Measurements from ENCODE around the gene ZNF41. TPM values are rescaled to one million over a fixed set of nuclear protein-coding genes. Genes with fewer than 3 reads are reported as not detected.
"Not testable (repeated sequence)": the region's sequence is repeated elsewhere in the genome, so short reads cannot be mapped to it uniquely, and the experiment has no call there.

The ZNF41 gene
- total and polyA plus RNA-seq, 7 experiments from 2014 or later: 4.8 to 17.8 (median 11.8) TPM

DNA sequence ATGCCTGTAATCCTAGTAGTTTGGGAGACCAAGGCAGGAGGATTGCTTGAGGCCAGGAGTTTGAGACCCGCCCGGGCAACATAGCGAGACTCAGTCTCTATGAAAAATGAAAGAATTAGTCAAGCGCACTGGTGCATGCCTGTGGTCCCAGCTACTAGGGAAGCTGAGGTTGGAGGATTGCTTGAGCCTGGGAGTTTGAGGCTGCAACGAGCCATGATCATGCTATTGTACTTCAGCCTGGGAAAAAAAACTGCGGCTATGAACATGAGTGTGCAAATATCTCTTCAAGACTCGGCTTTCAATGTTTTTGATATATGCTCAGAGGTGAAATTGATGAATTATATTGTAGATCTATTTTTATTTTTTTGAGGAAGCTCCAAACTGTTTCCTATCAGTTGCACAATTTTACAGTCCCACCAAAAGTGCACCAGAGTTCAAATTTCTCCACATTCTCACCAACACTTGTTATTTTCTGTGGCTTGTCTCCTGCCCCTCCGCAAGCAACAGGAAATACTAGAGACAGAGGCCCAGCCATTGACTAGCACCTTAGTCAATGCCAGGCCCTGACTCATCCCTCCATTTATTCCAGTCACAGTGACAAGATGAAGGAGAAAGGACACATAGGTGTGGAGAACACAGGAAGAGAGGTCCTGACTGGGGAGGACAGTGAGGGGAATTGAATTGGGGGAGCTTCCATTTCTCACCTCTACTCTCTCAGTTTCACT lies 33.1 kb upstream of the ZNF41 start:
- Mint-ChIP-seq H3K36me3 (no peaks in the 10 kb centered on the region), H3K27me3 (peaks cover 0 to 12% (median 0%) of the 10 kb centered on the region in 5 donors), H3K4me1 (peaks cover 5 to 22% (median 11%) of the 10 kb centered on the region in 7 donors), H3K4me3 (no peak overlapping the region), H3K9me3 (peaks cover 0 to 2% (median 0%) of the 10 kb centered on the region in 11 donors), H3K27ac (peak overlapping the region in 1 of 9 donors; percentile 48)
- H3K9me3 ChIP-seq (ENCODE audit: control insufficient read depth in 2 of 3, low read length in 3 of 3): no peaks in the 10 kb centered on the region
- no peaks in the 10 kb centered on the region for H3K36me3 ChIP-seq (ENCODE audit: control insufficient read depth in 2 of 3, insufficient read depth in 3 of 3, low read length in 3 of 3)
- no peak overlapping the region for H3K4me3 ChIP-seq (ENCODE audit: low read length)
- CTCF ChIA-PET: no interaction called here
- no peaks in the 10 kb centered on the region for H3K27me3 ChIP-seq (ENCODE audit: control insufficient read depth in 2 of 2, insufficient read depth in 2 of 2, low read length in 2 of 2)
- POLR2A ChIA-PET: no interaction called here
- intact Hi-C loops (cut with micrococcal nuclease): no loop called here
- ATAC-seq (no peak), DNase-seq (no peak)
- peaks cover 0 to 4% of the 10 kb centered on the region in 2 donors for H3K4me1 ChIP-seq (ENCODE audit: control insufficient read depth in 2 of 2, insufficient read depth in 2 of 2, low read length in 2 of 2)
- H3K27ac ChIP-seq (ENCODE audit: low read depth, low read length): no peak overlapping the region

DNA sequence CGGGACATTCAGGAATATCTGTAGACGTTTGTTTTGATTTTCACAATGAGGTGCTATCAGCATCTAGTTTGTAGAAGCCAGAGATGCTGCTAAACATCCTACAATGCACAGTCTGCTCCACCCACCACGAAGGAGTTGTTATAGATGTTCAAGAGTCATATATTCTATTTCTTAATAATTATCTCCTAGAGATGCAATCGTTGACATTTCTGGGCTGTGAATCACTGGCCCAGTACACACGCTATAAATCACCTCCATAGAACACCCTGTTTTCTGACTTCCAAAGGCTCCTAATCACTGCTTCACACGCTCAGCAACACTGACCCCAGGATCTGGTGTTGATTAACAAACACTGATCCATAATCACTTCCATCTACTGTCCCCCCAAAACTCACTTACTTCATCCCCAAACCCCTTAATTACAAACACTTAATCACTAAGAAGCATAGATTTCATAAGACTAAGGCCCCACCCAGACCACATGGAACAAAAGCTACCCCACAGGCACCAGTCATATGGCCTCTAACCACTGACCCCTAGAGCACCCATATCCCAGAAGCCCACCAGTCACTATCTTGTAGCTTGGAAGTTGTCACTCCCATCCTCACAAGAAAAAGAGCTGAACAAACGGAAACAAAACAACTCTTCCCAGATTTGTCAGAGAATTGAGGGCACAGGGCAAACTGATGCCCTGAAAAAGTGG lies 31.7 kb upstream of the ZNF41 start:
- peaks cover 5 to 22% (median 11%) of the 10 kb centered on the region in 7 donors for H3K4me1 Mint-ChIP-seq
- no peaks in the 10 kb centered on the region for H3K9me3 ChIP-seq (ENCODE audit: control insufficient read depth in 2 of 3, low read length in 3 of 3)
- H3K9me3 Mint-ChIP-seq: peaks cover 0 to 2% (median 0%) of the 10 kb centered on the region in 11 donors
- H3K36me3 Mint-ChIP-seq: no peaks in the 10 kb centered on the region
- DNase-seq: no peak
- intact Hi-C loops (cut with micrococcal nuclease): no loop called here
- H3K27ac Mint-ChIP-seq: peak overlapping the region in 2 of 9 donors; percentile 5 to 39
- ATAC-seq: no peak
- no peak overlapping the region for H3K4me3 ChIP-seq (ENCODE audit: low read length)
- ChIA-PET POLR2A (interaction anchor here (1.2 kb wide), 1 partner anchor 295 kb away, joined by 3 read pairs; no protein-coding TSS in a partner anchor), CTCF (interaction anchor here (0.9 kb wide), 1 partner anchor 9 kb away, joined by 3 read pairs; no protein-coding TSS in a partner anchor)
- H3K4me3 Mint-ChIP-seq: peak overlapping the region in 6 of 10 donors; percentile 0 to 91 (median 18)
- H3K4me1 ChIP-seq (ENCODE audit: control insufficient read depth in 2 of 2, insufficient read depth in 2 of 2, low read length in 2 of 2): peaks cover 0 to 4% of the 10 kb centered on the region in 2 donors
- H3K27me3 Mint-ChIP-seq: peaks cover 0 to 12% (median 0%) of the 10 kb centered on the region in 5 donors
- no peak overlapping the region for H3K27ac ChIP-seq (ENCODE audit: low read depth, low read length)
- no peaks in the 10 kb centered on the region for H3K27me3 ChIP-seq (ENCODE audit: control insufficient read depth in 2 of 2, insufficient read depth in 2 of 2, low read length in 2 of 2)
- H3K36me3 ChIP-seq (ENCODE audit: control insufficient read depth in 2 of 3, insufficient read depth in 3 of 3, low read length in 3 of 3): no peaks in the 10 kb centered on the region

DNA sequence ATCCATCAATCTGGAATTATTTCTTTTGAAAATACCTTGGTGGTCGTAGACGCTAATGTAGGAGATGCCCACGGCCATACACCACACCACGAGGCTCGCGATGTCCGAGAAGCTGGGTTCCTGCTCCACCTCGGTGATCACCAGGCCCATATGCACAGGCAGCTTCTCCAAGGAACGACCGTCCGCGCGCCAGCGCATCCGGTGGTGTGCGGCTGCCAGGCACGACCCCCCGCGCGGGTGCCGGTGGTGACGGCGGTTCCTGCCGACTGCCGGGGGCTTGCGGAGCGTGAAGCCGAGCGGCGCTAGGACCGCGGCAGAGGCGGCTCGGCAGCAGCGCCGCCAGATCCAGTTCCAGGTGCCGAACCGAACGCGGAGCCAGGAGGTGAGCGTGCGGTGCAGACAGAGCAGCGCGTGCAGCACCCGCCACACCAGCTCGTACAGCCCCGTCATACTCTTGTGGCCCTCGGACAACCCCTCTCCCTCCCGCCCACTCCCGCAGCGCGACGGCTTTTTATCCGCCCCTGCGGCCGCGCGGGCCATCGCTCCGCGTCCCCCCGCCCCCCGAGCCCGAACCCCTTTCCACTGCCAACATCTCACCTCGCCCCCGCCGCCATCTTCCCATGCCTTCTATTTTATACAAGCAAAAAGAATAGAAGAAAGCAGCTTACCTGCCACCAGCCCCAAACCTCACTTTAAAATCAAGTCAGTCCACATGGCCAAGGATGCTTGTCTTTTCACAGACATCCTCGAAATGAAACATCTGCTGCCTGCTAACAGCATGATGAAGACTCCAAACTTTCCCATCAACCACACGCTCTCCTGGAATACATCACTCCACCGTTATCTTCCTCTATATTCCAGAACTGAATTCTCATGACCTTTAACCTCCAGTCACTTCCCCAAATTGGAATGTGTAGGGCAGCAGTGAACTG lies 30.3 kb upstream of the ZNF41 start:
- POLR2A ChIA-PET: interaction anchor here (1.2 kb wide), 1 partner anchor 294 kb away, joined by 3 read pairs; no protein-coding TSS in a partner anchor
- H3K27me3 ChIP-seq (ENCODE audit: control insufficient read depth in 2 of 2, insufficient read depth in 2 of 2, low read length in 2 of 2); H3K4me1 ChIP-seq (ENCODE audit: control insufficient read depth in 2 of 2, insufficient read depth in 2 of 2, low read length in 2 of 2); H3K9me3 ChIP-seq (ENCODE audit: control insufficient read depth in 2 of 3, low read length in 3 of 3); intact Hi-C loops (cut with micrococcal nuclease); CTCF ChIA-PET; H3K36me3 Mint-ChIP-seq; H3K36me3 ChIP-seq (ENCODE audit: control insufficient read depth in 2 of 3, insufficient read depth in 3 of 3, low read length in 3 of 3); H3K9me3 Mint-ChIP-seq: not testable (repeated sequence)
- peak in 6 of 9 donors; percentile 5 to 21 (median 10) for DNase-seq
- ATAC-seq: peak; percentile 76
- H3K27ac ChIP-seq (ENCODE audit: low read depth, low read length): peak overlapping the region; percentile 7
- Mint-ChIP-seq H3K27me3 (peaks cover 0 to 12% (median 0%) of the 10 kb centered on the region in 5 donors), H3K4me1 (peaks cover 5 to 22% (median 11%) of the 10 kb centered on the region in 7 donors), H3K4me3 (peak overlapping the region; percentile 74 to 91 (median 88)), H3K27ac (peak overlapping the region in 6 of 9 donors; percentile 29 to 71 (median 62))
- H3K4me3 ChIP-seq (ENCODE audit: low read length): peak overlapping the region; percentile 62

DNA sequence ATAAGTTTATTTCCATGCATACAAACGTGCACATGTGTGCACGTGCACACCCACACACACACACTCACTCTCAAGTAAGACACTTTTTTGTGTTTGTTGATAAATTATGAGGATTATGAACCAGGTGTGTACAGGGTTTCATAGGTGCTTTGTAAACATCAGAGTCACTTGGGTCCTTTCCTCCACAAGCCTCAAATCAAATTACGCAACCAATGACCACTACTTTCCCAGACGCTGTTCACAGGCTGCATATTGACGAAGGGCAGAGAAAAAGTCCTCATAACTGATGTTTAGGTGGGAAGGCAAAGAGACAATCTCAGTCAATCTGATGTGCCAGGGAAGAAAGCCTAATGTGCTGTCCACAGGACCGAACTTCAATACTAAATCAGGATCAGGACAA lies 29.4 kb upstream of the ZNF41 start:
- H3K27ac Mint-ChIP-seq; H3K9me3 Mint-ChIP-seq; H3K4me1 ChIP-seq (ENCODE audit: control insufficient read depth in 2 of 2, insufficient read depth in 2 of 2, low read length in 2 of 2); H3K27me3 ChIP-seq (ENCODE audit: control insufficient read depth in 2 of 2, insufficient read depth in 2 of 2, low read length in 2 of 2); H3K4me3 ChIP-seq (ENCODE audit: low read length); POLR2A ChIA-PET; H3K9me3 ChIP-seq (ENCODE audit: control insufficient read depth in 2 of 3, low read length in 3 of 3); ATAC-seq; intact Hi-C loops (cut with micrococcal nuclease); H3K27ac ChIP-seq (ENCODE audit: low read depth, low read length); H3K36me3 ChIP-seq (ENCODE audit: control insufficient read depth in 2 of 3, insufficient read depth in 3 of 3, low read length in 3 of 3); DNase-seq; CTCF ChIA-PET; H3K36me3 Mint-ChIP-seq: not testable (repeated sequence)
- peaks cover 5 to 22% (median 11%) of the 10 kb centered on the region in 7 donors for H3K4me1 Mint-ChIP-seq
- H3K4me3 Mint-ChIP-seq: peak overlapping the region in 9 of 10 donors; percentile 40 to 70 (median 57)
- H3K27me3 Mint-ChIP-seq: peaks cover 0 to 12% (median 0%) of the 10 kb centered on the region in 5 donors

DNA sequence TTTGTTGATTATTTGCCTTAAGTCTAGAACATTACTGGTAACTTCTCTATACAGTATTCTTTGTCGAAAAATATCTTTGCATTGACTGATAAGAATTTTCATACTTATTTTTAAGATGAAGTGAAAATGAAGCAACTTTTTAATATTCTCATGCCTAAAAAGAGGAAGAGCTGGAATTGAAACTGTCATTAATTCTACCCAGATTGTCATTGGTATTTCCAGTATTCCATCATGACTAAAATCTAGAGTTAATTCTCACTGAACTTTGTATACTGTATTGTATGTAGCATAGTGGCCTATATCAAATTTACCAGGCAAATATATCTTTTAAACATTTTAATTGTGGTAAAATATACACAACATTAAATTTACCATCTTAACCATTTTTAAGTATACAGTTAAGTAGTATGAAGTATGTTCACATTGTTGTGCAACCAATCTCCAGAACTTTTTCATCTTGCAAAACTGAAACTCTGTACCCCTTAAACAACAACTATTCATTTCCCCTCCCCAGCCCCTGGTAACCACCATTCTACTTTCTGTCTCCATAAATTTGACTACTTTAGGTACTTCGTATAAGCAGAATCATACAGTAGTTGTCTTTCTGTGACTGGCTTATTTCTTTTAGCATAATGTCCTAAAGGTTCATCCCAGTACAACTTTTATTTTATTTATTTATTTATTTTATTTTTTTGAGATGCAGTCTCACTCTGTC lies 24.3 kb upstream of the ZNF41 start:
- Histone ChIP-seq H3K4me3 (ENCODE audit: low read length) (no peak overlapping the region), H3K9me3 (ENCODE audit: control insufficient read depth in 2 of 3, low read length in 3 of 3) (no peaks in the 10 kb centered on the region), H3K36me3 (ENCODE audit: control insufficient read depth in 2 of 3, insufficient read depth in 3 of 3, low read length in 3 of 3) (no peaks in the 10 kb centered on the region), H3K4me1 (ENCODE audit: control insufficient read depth in 2 of 2, insufficient read depth in 2 of 2, low read length in 2 of 2) (no peaks in the 10 kb centered on the region), H3K27ac (ENCODE audit: low read depth, low read length) (no peak overlapping the region), H3K27me3 (ENCODE audit: control insufficient read depth in 2 of 2, insufficient read depth in 2 of 2, low read length in 2 of 2) (no peaks in the 10 kb centered on the region)
- no peak overlapping the region for H3K27ac Mint-ChIP-seq
- POLR2A ChIA-PET: interaction anchor here (0.6 kb wide), 1 partner anchor 355 kb away, joined by 6 read pairs; no protein-coding TSS in a partner anchor
- ATAC-seq (no peak), DNase-seq (no peak)
- H3K27me3 Mint-ChIP-seq: no peaks in the 10 kb centered on the region
- intact Hi-C loops (cut with micrococcal nuclease): no loop called here
- CTCF ChIA-PET: no interaction called here
- H3K9me3 Mint-ChIP-seq: no peaks in the 10 kb centered on the region
- H3K4me1 Mint-ChIP-seq: peaks cover 0 to under 1% (median 0%) of the 10 kb centered on the region in 7 donors
- H3K36me3 Mint-ChIP-seq: no peaks in the 10 kb centered on the region
- H3K4me3 Mint-ChIP-seq: no peak overlapping the region

DNA sequence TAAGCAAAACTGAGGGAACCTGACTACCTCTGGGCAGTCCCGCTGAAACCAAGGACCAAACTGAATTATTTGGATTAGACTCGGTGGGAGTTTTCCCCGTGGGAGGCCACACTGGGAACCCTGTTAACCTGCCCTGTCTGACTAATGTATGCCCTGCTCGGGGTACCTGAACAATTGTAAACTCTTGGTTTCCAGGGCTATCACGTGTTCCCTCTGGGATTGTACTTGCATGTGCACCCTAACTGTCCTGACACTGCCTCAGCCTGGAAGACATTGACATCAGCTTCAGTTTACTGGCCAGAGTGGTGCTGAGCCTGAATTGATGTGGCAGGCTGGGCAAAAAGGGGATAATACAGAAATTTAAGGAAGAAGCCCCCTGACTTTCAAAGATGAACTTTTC lies 20.1 kb upstream of the ZNF41 start:
- Histone ChIP-seq H3K27ac (ENCODE audit: low read depth, low read length) (no peak overlapping the region), H3K27me3 (ENCODE audit: control insufficient read depth in 2 of 2, insufficient read depth in 2 of 2, low read length in 2 of 2) (no peaks in the 10 kb centered on the region), H3K4me1 (ENCODE audit: control insufficient read depth in 2 of 2, insufficient read depth in 2 of 2, low read length in 2 of 2) (no peaks in the 10 kb centered on the region), H3K9me3 (ENCODE audit: control insufficient read depth in 2 of 3, low read length in 3 of 3) (no peaks in the 10 kb centered on the region), H3K36me3 (ENCODE audit: control insufficient read depth in 2 of 3, insufficient read depth in 3 of 3, low read length in 3 of 3) (no peaks in the 10 kb centered on the region), H3K4me3 (ENCODE audit: low read length) (no peak overlapping the region)
- ChIA-PET POLR2A (no interaction called here), CTCF (no interaction called here)
- DNase-seq: no peak
- Mint-ChIP-seq H3K36me3 (no peaks in the 10 kb centered on the region), H3K4me1 (peaks cover 0 to 2% (median 0%) of the 10 kb centered on the region in 7 donors), H3K27me3 (no peaks in the 10 kb centered on the region), H3K9me3 (no peaks in the 10 kb centered on the region), H3K27ac (no peak overlapping the region), H3K4me3 (no peak overlapping the region)
- ATAC-seq: no peak
- intact Hi-C loops (cut with micrococcal nuclease): no loop called here
